NCI-H526 (cell line): Measurements from ENCODE around the gene MAP3K15.

Source experiments
- DNase-seq, 2 experiments: peaks; one replicate each; lab custom pipeline; 2025; lab: John Stamatoyannopoulos, UW

The MAP3K15 gene

DNA sequence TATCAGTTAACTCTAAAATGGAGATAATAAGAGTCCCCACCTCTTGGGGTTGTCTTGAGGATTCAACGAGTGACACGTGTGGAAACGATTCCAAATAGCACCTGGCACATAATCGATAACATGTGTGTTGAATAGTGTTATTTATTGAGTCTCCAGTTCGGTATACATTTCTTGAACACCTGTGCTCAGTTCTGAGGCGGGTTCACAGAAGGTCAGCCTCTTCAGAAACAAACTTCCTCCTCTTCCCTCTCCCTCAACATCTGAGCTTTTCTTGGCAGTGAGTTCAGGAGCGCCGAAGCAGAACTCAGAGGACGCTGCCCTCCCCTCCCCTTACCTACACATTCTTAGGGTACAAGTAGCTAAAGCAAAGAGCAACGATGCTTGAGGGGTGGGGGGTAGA, 170.6 kb downstream of the MAP3K15 start:
- DNase-seq: no peak

DNA sequence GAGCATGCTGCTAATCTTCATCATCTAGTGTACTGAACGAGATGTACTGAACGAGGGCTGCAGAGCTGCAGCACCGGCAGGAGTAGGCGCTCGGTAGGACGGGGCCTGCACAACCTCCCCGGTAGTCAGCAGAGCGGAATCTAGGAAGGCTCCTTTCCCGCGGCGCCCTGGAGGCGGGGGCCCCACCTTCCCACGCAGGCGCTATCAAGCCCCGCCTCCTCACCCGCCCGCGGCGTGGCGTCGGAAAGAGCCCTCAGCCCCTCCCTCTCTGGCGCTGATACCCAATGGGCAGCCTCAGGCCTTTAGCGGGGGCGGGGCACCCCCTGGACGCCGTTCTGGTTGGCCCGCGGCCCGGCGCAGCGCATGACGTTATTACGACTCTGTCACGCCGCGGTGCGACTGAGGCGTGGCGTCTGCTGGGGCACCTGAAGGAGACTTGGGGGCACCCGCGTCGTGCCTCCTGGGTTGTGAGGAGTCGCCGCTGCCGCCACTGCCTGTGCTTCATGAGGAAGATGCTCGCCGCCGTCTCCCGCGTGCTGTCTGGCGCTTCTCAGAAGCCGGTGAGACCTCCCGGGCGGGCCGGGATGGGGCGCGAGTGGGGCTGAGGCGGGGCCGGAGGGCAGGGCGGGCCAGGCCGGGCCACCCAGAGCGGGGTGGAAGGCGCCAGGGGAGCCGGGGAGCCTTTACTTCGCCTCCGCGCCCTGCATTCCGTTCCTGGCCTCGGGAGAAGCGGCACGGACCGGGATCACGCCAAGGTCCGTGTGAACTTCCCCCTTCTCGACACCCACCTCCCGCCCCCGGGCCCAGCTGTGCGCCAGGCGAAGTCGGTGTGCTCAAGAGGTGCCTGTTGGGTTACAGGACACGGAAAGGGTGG, 171.5 kb downstream of the MAP3K15 start, which contains the start of gene PDHA1:
PDHA1 (plus strand) TSS at position 393 of the 874 bp plus-strand sequence; CDS start at position 504, 111 bp downstream.
- DNase-seq: peak; percentile 89 to 98

GRCh38 chrX:19343085-19343534, 172.2 kb downstream of the MAP3K15 start:
- peak in 1 of 2 experiments; percentile 46 for DNase-seq

DNA sequence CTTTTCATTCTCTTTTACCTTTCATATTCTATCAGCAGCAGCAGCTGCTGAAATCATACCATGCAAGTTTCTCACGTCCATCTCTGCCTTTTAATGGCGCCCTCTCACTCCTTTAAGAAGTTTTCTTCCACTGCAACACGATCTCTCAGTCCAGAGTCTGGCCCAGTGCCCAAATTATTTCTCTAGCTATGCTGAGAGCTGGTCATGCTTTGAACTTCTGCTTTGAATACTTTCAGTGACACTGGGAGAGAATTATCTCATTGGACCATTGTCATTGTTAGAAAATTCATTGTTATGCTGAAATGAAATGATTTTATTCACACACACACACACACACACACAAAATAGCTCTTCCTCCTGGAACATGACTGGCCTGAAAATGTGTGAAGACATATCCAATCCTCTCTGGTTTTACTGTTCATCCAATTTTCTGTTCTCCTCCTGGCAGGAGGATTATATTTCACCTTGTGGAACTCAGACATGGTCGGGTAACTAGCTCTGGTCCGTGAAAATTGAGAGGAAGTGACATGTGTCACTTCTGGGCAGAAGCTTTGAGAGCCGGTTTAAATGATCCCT, 172.9 kb downstream of the MAP3K15 start:
- no peak for DNase-seq

- DNase-seq: peak; percentile 60 to 90
Measured at GRCh38 chrX:19334945-19335626, 180.2 kb downstream of the MAP3K15 start.

DNA sequence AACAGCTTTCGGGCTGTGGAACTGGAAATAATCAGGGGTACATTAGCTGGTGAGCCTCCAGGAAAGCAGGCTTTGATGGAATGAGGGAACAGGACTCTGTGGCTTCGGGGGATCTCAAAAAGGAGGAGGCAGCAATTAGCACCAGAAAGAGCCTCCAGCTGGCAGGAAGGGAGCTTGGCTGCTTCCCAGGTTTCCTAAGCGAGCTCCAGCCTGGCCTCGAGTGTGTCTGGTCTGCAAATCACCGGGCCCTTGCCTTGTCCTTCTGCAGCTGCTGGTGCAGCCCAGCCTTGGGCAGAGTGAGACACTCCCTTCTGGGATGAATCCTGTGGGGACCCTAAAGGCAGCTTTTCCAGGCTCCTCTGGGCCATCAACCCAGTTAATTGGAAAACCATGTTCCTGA, 182.3 kb downstream of the MAP3K15 start:
- DNase-seq: no peak

- no peak for DNase-seq
Measured at GRCh38 chrX:19331831-19332230, 183.5 kb downstream of the MAP3K15 start.

DNA sequence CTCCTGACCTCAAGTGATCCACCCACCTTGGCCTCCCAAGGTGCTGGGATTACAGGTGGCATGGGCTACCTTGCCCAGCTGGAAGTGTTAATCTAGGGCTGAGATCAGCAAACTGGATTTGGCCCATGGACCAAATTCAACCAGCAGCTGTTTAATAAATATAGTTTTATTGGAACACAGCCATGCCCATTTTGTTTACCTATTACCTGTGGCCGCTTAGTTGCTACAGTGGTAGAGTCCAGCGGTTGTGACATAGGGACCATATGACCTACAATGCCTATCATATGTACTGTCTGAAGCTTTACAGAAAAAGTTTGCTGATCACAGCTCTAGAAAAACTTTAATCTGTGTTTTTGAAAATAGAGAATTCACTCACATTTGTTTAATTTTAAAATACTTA, 188.7 kb downstream of the MAP3K15 start:
- DNase-seq: no peak
